GM21526 (cell line): Measurements from ENCODE around the gene OR10H4.
"Not testable (repeated sequence)": the region's sequence is repeated elsewhere in the genome, so short reads cannot be mapped to it uniquely, and the experiment has no call there.

Experiments
- ATAC-seq: cut with Tn5 transposase; IDR thresholded peaks from one replicate; pipeline ENCODE4 v1.9.1; 2021; ENCODE audit warnings: moderate library complexity; ENCODE audit not compliant: unreplicated experiment, low FRiP score

Gene OR10H4

GRCh38 chr19:15936950-15937349 is 11.9 kb upstream of the OR10H4 start:
- ATAC-seq, result no peak

GRCh38 chr19:15937771-15938170 is 11.0 kb upstream of the OR10H4 start:
- ATAC-seq, result no peak

- no peak for ATAC-seq
Measured at GRCh38 chr19:15944401-15944800, 4.4 kb upstream of the OR10H4 start.

GRCh38 chr19:15945301-15945700 is 3.5 kb upstream of the OR10H4 start:
- ATAC-seq, result no peak

GRCh38 chr19:15954820-15955219 is 6.0 kb downstream of the OR10H4 start:
- no peak for ATAC-seq

- no peak for ATAC-seq
Measured at GRCh38 chr19:15962319-15962718, 13.5 kb downstream of the OR10H4 start.

- ATAC-seq, result no peak
Measured at GRCh38 chr19:15964231-15964630, 15.4 kb downstream of the OR10H4 start.

- ATAC-seq, result no peak
Measured at GRCh38 chr19:15971224-15971780, 22.5 kb downstream of the OR10H4 start.

- not testable (repeated sequence) for ATAC-seq
Measured at GRCh38 chr19:15972043-15972442, 23.2 kb downstream of the OR10H4 start.

- ATAC-seq, result no peak
Measured at GRCh38 chr19:15974856-15975255, 26.0 kb downstream of the OR10H4 start.

- no peak for ATAC-seq
Measured at GRCh38 chr19:15976836-15977689, 28.3 kb downstream of the OR10H4 start.

GRCh38 chr19:15977690-15978089 is 28.9 kb downstream of the OR10H4 start:
- no peak for ATAC-seq

GRCh38 chr19:15979293-15979692 is 30.5 kb downstream of the OR10H4 start:
- no peak for ATAC-seq

- not testable (repeated sequence) for ATAC-seq
Measured at GRCh38 chr19:15985831-15986230, 37.0 kb downstream of the OR10H4 start.

- ATAC-seq, result no peak
Measured at GRCh38 chr19:15986701-15987100, 37.9 kb downstream of the OR10H4 start.

- no peak for ATAC-seq
Measured at GRCh38 chr19:15989889-15990288, 41.1 kb downstream of the OR10H4 start.

GRCh38 chr19:15991602-15992001 is 42.8 kb downstream of the OR10H4 start:
- ATAC-seq, result no peak

GRCh38 chr19:15992014-15992413 is 43.2 kb downstream of the OR10H4 start:
- ATAC-seq, result no peak

GRCh38 chr19:15995536-15995935 is 46.7 kb downstream of the OR10H4 start:
- ATAC-seq, result no peak

- no peak for ATAC-seq
Measured at GRCh38 chr19:15998166-15998565, 49.4 kb downstream of the OR10H4 start.
